Measurements from ENCODE around the gene DNAJC16.

GRCh38 chr1:15509586-15509985 is 17.1 kb upstream of the DNAJC16 start:
- no peak for TF ChIP-seq CTCF (IDR thresholded peaks at IDR 0.05 in 4 of 5, conservative IDR thresholded peaks at IDR 0.05 in 1 of 5)
- no peak for TF ChIP-seq POLR2A (IDR thresholded peaks at IDR 0.05)

Measured in gastrocnemius medialis (tissue), 4 donors.